ENCODE measurements around the gene IFNA8. TPM values are rescaled to one million over a fixed set of nuclear protein-coding genes. Genes with fewer than 3 reads are reported as not detected.

The IFNA8 gene
- total RNA-seq, 1 experiment from 2014 or later = not detected

DNA sequence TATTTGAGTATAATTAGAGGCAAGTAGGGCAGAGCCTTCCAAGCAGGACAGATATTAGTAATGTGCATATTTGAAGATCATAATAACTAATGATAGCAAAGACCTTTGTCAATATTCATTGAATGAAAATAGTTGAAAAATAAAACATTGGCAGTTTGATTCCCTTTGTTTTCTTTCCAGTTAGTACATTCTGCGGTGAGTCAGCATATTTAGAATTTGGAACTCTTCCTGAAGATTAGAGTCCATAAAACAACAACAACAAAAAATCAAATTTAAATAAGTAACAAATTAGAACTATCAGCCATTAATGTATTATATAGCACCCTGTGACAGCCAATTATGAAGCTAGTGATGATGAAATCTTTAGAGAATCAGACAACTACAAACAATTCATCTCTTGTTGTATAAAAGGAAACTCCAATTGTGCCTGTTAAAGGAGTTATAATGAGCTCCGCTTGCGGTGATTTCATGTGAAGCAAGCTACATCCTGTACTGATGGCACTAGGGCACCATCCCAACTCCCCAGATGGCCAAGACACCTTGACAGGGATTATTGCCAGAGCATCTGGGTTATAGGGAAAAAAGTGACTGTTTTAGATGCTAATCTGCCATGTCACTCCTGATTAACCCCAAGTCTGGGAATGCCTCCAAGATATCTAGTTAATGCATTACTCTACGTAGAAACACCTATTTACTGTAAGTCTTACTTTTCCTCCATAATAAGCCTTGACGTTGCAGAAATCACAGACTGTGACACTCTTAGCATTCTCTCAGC lies 6.8 kb downstream of the IFNA8 start:
- no peaks in the 10 kb centered on the region for H3K27me3 Mint-ChIP-seq (ENCODE audit: low read depth)
- H3K9me3 ChIP-seq (ENCODE audit: control insufficient read depth, low read depth, low read length) = no peaks in the 10 kb centered on the region
- no peak overlapping the region for H4K8ac ChIP-seq (replicated peaks; ENCODE audit: insufficient read length, low read depth, low read length)
- no peaks in the 10 kb centered on the region for H3K79me1 ChIP-seq (ENCODE audit: insufficient read depth, low read depth, low read length, poor library complexity, severe bottlenecking)
- H3K9ac ChIP-seq (ENCODE audit: extremely low read depth, insufficient read length, low read length) = no peak overlapping the region
- no peak overlapping the region for H2BK12ac ChIP-seq (ENCODE audit: insufficient read length, low read depth, low read length)
- no peaks in the 10 kb centered on the region for H3K79me2 ChIP-seq (ENCODE audit: insufficient read depth, low read length)
- no peak overlapping the region for H2BK120ac ChIP-seq (ENCODE audit: low read depth, low read length, poor library complexity, severe bottlenecking)
- WGBS (ENCODE audit: extremely low coverage, insufficient read length, low lambda C conversion rate) = no CpG with 5 or more reads among the region's 5 CpGs
- H3K4me1 ChIP-seq (ENCODE audit: insufficient read depth, low read length) = no peaks in the 10 kb centered on the region
- no peak overlapping the region; a peak in 1 of 7 replicates for H3K27ac Mint-ChIP-seq
- no peak overlapping the region for H3K4me3 Mint-ChIP-seq
- H3K4me1 Mint-ChIP-seq = no peaks in the 10 kb centered on the region
- H3T11ph ChIP-seq (ENCODE audit: low read length) = no peak overlapping the region
- H3K27me3 ChIP-seq (ENCODE audit: insufficient read depth, low read length) = no peaks in the 10 kb centered on the region
- H3K36me3 Mint-ChIP-seq (ENCODE audit: insufficient read depth in 1 of 3, low read depth in 3 of 3) = no peaks in the 10 kb centered on the region
- no peaks in the 10 kb centered on the region for H4K20me1 ChIP-seq (ENCODE audit: control insufficient read depth, insufficient read depth, insufficient read length)
- H2AK5ac ChIP-seq (ENCODE audit: insufficient read length, low read length) = no peak overlapping the region
- H3K27ac ChIP-seq (ENCODE audit: insufficient read length, low read depth, low read length) = no peak overlapping the region
- TF ChIP-seq, protein P1, sequence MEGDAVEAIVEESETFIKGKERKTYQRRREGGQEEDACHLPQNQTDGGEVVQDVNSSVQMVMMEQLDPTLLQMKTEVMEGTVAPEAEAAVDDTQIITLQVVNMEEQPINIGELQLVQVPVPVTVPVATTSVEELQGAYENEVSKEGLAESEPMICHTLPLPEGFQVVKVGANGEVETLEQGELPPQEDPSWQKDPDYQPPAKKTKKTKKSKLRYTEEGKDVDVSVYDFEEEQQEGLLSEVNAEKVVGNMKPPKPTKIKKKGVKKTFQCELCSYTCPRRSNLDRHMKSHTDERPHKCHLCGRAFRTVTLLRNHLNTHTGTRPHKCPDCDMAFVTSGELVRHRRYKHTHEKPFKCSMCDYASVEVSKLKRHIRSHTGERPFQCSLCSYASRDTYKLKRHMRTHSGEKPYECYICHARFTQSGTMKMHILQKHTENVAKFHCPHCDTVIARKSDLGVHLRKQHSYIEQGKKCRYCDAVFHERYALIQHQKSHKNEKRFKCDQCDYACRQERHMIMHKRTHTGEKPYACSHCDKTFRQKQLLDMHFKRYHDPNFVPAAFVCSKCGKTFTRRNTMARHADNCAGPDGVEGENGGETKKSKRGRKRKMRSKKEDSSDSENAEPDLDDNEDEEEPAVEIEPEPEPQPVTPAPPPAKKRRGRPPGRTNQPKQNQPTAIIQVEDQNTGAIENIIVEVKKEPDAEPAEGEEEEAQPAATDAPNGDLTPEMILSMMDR (conservative IDR thresholded peaks at IDR 0.05) = no peak
- DNase-seq = no peak
- no peak overlapping the region for H3K14ac ChIP-seq (ENCODE audit: insufficient read depth, low read length)
- no peak overlapping the region for H2AFZ ChIP-seq (ENCODE audit: low read length)
- no peak overlapping the region for H2BK5ac ChIP-seq (ENCODE audit: insufficient read length, low read length)
- H4K91ac ChIP-seq (ENCODE audit: insufficient read length, low read depth, low read length) = no peak overlapping the region
- H3K9me3 Mint-ChIP-seq = no peaks in the 10 kb centered on the region
- no peak overlapping the region for H2BK20ac ChIP-seq (ENCODE audit: low read depth, low read length, poor library complexity, severe bottlenecking)
- no peak overlapping the region for H3K23ac ChIP-seq (ENCODE audit: insufficient read length, low read depth, low read length)
- H4K5ac ChIP-seq (ENCODE audit: insufficient read length, low read depth, low read length) = no peak overlapping the region
- H3K23me2 ChIP-seq (ENCODE audit: insufficient read length, low read depth, low read length, poor library complexity, severe bottlenecking) = no peaks in the 10 kb centered on the region
- no peak overlapping the region for H3K18ac ChIP-seq (ENCODE audit: insufficient read length, low read depth, low read length)
- no peak overlapping the region for H3K4me2 ChIP-seq (ENCODE audit: insufficient read depth, insufficient read length, low read length)
- H3K4ac ChIP-seq (ENCODE audit: low read depth, low read length) = no peak overlapping the region
- no peak overlapping the region for H2BK15ac ChIP-seq (ENCODE audit: low read depth, low read length)
- no peak overlapping the region for H3K56ac ChIP-seq (ENCODE audit: insufficient read length, low read depth, low read length)
